ENCODE data around the gene NBL1.
A peak's percentile ranks its signal among the peaks of the same experiment; 100 is the strongest.

Gene NBL1

DNA sequence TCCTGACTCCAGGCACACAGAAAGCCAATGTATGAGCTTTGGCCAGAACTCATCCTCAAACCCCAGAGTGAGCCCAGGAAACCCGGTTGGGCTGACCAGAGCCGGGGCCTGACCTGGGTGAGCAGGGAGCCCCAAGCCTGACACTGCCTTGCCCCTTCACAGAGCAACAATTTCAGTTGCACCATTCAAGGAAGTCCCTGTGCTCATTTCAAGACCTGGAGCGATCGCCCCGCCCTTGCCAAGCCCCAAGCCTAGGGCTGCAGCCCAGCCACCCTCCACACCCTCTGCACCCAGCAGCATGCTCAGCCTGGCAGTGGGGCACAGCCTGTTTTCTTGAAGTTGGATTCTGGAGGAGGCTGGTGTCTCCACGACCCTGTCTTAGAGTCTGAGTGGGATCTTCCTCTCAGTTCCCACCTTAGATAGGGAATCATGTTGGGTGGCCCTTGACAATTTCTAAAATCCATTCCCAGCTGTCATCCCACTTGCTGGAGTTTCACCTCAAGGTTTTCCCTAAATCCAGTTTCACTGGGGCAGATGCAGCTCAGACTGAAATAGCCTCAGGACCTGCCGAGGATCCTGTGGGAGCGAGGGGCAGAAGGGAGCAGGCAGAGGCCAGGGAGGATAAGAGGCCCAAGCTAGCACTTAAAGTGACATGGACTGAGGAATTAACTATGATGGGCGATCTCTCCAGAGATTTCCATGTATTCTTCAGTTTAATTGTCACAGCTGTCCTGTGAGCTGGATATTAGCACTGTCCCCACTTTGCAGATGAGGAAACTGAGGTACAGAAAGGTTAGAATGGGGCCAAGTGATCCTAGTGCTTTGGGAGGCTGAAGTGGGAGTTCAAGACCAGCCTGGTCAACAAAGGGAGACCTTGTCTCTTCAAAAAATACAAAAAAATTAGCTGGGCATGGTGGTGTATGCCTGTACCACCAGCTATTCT lies 2.5 kb downstream of the NBL1 start:
- no peak for DNase-seq (ENCODE audit: low read depth)

- no peak for DNase-seq (ENCODE audit: low read depth)
Observed at GRCh38 chr1:19647643-19648042, 3.5 kb downstream of the NBL1 start.

DNA sequence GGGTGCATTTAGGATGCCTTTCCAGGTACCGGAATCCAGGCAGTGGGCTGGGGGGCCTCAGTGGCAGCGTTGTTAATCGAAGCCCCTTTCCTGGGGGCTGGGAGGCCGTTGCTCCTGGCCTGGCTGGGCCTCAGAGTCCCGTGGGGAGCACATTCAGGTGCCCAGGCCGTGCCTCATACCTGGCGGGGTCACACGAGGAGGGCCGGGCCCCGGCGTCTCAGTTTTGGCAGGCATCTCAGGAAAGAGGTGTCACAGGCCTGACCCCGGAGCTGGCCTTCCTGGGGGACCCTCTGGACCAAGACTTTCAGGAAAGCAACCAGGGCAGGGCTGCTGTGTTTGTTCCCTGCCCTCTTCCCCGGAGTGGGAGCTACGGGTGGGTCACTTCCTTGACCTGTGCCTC lies 4.1 kb downstream of the NBL1 start:
- no peak for DNase-seq (ENCODE audit: low read depth)

- no peak for DNase-seq (ENCODE audit: low read depth)
Observed at GRCh38 chr1:19648689-19649088, 4.6 kb downstream of the NBL1 start.

DNA sequence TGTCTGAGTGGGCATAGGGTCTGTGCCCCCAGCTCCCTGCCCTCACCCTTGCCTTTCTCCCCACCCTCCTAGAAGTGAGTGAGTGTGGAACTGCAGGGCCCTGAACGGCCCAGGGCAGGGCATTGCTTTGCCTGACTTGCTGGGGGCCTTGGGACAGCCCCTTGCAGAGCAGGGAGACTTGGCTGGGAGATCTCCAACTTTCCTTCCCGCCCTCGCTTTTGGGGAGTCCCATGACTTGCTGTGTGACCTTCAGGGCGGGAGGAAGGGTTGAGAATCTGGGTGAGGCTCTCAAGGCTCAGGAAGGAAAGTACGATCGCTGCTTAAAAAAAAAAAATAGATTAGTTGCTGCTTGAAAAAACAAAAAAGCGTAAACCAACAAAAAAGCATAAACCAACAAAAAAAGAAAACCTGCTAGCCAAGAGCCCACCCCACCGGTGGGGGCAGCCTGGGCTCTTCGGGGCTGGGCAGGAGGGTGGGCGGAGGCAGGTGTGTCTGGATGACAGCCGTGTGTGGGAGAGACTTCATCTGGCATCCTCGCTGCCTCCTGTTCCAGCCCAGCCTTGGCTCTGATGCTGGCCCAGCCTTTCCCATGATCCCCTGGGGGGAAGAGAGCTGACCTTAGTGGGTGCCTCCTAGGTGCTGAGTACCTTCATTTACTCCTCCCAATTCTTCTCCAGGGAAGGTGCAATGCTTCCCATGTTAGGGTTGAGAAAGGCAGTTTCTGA lies 6.5 kb downstream of the NBL1 start:
- no peak for DNase-seq (ENCODE audit: low read depth)

DNA sequence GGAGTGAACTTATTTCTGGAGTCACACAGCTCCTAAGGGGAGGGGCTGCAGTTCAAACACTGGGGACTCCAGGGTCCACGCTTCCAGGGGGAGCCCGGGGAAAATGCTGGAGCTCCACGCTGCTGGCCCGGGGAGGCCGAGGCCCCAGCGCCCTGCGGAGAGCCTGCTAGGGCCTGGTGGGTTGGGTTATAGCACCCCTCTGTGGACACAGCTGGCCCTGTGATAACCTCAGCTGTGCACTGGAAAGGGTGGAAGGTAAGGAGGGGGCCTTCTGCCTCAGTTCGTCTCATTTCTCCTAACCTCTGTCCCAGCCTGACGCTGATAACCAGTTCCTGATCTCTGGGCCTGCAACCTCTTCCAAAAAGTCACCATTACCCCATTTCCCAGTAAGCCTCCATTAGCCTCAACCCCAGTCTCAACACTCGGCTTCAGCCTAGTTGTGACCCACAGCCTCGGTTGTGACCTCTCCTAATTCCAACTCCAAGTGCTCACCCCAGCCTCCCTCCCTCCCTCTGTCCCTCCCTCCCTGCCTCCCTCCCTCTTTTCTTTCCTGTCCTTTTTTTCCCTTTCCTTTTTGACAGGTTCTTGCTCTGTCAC lies 7.1 kb downstream of the NBL1 start:
- peak; percentile 50 for DNase-seq (ENCODE audit: low read depth)

DNA sequence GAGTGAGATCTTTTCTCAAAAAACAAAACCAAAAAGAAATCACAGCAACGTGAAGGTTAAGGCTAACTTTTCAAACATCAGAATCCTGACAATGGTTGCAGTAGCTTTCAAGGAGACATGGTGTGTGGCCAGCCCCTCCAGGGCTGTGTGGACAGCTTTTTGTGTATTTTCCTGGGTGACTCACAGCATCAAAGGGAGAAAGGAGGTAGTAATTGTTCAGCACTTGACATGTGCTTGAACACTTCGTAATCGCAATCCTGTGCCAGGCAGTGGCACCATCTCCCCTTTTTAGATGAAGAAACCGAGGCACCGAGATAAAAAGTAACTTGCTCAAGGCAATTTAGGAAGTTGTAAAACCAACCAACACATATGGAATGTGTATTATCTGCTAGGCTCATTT lies 10.3 kb downstream of the NBL1 start:
- DNase-seq (ENCODE audit: low read depth) = no peak

DNA sequence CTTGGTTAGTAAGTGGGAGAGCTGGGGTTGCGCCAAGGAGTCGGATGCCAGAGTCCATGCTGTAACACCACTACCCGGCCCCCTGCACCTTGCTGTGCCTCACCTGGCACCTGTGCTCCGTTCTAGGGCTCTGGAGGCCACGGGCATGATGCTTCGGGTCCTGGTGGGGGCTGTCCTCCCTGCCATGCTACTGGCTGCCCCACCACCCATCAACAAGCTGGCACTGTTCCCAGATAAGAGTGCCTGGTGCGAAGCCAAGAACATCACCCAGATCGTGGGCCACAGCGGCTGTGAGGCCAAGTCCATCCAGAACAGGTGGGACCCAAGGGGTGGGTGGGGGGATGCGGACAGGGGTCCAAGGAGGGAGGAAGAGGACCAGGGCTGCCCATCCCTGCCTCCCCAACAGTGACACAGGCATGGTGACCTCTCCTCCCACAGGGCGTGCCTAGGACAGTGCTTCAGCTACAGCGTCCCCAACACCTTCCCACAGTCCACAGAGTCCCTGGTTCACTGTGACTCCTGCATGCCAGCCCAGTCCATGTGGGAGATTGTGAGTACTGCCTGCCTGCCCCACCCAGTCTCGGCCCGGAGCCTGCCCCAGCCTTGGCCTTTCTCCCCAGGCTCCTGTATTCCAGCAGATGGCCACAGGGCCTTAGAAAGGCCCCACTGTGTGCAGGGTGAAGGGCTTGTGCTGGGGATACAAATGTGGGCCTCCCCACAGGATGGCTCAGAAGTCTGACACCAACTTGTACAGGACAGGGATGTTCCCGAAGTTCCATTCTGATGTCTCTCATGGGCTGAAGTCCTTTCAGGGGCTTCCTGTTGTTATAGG lies 11.0 kb downstream of the NBL1 start:
- DNase-seq (ENCODE audit: low read depth) = no peak

GRCh38 chr1:19655718-19656080 lies 11.6 kb downstream of the NBL1 start:
- no peak for DNase-seq (ENCODE audit: low read depth)

DNA sequence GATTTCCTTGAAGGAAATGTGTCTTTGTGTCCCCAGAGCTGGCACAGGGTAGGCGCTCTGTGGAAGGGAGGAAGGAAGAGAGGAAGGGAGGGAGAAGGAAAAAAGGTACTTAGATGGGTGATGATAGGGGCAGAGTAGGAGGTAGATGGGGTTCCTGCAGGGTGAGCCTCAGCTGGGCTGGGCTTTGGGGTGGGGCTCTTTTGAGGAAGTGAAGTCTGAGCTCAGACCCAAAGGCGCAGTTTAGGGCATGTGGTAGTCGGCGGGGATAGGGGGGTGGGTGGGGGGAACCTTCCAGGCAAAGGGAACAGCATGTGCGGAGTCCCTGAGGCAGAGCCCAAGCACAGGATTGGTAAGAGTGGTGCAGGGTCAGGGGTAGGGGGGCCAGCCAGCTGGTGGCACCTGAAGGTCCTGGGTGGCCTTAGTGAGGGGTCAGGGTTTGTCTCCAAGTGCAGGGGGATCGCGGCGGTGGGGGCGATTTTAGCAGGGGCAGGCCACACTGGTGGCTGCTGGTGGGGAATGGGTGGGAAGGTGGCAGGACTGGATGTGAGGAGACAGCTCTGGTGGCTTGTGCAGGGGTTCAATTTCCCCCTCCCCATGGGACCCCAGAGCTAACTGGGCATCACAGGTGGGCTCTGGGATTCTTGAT lies 12.1 kb downstream of the NBL1 start:
- no peak for DNase-seq (ENCODE audit: low read depth)

DNA sequence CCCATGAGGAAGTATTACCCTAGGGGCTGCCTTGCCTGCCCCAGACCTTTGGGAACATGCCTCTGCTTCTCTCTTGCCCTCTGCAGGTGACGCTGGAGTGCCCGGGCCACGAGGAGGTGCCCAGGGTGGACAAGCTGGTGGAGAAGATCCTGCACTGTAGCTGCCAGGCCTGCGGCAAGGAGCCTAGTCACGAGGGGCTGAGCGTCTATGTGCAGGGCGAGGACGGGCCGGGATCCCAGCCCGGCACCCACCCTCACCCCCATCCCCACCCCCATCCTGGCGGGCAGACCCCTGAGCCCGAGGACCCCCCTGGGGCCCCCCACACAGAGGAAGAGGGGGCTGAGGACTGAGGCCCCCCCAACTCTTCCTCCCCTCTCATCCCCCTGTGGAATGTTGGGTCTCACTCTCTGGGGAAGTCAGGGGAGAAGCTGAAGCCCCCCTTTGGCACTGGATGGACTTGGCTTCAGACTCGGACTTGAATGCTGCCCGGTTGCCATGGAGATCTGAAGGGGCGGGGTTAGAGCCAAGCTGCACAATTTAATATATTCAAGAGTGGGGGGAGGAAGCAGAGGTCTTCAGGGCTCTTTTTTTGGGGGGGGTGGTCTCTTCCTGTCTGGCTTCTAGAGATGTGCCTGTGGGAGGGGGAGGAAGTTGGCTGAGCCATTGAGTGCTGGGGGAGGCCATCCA lies 12.8 kb downstream of the NBL1 start:
- no peak for DNase-seq (ENCODE audit: low read depth)

DNA sequence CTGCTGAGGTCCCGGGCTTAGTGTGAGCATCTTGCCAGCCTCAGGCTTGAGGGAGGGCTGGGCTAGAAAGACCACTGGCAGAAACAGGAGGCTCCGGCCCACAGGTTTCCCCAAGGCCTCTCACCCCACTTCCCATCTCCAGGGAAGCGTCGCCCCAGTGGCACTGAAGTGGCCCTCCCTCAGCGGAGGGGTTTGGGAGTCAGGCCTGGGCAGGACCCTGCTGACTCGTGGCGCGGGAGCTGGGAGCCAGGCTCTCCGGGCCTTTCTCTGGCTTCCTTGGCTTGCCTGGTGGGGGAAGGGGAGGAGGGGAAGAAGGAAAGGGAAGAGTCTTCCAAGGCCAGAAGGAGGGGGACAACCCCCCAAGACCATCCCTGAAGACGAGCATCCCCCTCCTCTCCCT lies 13.4 kb downstream of the NBL1 start:
- DNase-seq (ENCODE audit: low read depth) = no peak

GRCh38 chr1:19658186-19658585 lies 14.1 kb downstream of the NBL1 start:
- no peak for DNase-seq (ENCODE audit: low read depth)

DNA sequence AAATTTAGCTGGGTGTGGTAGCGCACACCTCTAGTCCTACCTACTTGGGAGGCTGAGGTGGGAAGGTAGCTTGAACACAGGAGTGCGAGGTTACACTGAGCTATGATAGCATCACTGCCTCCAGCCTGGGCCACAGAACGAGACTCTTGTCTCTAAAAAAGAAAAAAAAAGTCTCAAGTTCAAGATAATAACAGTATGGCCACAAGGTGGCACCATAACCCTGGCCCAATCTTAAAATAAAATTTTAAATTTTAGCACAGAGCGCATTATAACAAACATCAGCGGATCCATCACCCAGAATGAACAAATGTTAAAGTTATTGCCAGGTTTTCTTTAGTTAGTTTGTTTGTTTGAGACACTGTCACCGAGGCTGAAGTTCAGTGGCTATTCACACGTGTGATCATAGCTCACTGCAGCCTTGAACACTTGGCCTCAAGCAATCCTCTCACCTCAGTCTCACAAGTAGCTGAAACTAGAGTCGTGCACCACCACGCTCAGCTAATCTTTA lies 17.7 kb downstream of the NBL1 start:
- no peak for DNase-seq (ENCODE audit: low read depth)

DNA sequence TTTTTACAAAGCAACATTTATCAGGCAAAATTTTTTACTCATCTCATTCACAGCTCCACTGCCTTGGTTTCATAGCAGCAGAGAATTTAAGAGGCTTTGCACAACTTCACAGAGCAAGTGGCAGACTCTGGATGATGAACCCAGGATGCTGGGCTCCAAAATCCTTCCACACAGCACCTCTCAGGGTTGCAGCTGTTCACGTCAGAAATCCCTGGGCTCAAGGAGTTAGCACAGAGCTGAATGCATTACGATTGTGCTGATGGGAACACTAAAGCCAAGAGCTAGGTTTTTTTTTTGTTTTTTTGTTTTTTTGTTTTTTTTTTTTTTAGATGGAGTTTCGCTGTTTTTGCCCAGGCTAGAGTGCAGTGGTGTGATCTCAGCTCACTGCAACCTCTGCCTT lies 18.2 kb downstream of the NBL1 start:
- no peak for DNase-seq (ENCODE audit: low read depth)

DNA sequence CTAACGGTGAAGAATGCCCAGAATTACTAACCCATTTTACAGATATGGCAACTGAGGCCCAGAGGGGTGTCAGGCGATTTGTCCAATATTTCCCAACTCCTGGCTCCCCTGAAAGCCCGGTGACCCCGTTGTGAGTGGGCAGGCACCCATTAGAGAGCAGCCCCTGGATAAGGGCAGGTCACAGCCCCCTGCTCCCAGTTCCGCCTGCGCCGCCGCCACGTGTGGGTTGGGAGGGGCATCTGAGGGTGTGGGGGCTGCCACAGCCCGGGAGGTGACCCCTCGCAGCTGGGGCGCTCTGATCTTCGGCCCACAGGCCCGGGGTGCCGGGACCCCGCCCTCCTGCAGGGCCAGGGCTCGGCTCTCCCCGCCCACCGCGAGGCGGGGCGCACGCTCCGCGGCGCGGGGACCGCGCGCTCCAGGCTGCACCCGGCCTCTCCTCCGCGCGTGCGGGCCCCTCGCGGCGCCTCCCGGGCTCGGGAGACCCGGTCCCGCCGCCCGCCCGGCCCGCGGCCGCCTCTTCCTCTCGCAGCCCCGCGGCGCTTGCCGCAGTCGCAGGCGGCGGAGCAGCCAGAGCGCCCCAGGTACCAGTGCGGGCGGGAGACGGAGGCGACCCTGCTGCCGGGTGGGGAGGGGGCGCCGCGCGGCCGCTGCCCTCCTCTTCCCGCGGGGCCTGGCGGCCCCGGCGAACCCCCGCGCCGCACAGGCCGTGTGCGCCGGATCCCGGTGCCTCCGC lies 20.5 kb downstream of the NBL1 start, which contains the start of gene HTR6:
Gene HTR6, plus strand, starts transcription at position 423 of the 733 bp plus-strand sequence. CDS start 879 bp downstream, outside the sequence.
- peak; percentile 51 for DNase-seq (ENCODE audit: low read depth)

GRCh38 chr1:19665186-19665495 lies 21.0 kb downstream of the NBL1 start:
- DNase-seq (ENCODE audit: low read depth) = no peak

DNA sequence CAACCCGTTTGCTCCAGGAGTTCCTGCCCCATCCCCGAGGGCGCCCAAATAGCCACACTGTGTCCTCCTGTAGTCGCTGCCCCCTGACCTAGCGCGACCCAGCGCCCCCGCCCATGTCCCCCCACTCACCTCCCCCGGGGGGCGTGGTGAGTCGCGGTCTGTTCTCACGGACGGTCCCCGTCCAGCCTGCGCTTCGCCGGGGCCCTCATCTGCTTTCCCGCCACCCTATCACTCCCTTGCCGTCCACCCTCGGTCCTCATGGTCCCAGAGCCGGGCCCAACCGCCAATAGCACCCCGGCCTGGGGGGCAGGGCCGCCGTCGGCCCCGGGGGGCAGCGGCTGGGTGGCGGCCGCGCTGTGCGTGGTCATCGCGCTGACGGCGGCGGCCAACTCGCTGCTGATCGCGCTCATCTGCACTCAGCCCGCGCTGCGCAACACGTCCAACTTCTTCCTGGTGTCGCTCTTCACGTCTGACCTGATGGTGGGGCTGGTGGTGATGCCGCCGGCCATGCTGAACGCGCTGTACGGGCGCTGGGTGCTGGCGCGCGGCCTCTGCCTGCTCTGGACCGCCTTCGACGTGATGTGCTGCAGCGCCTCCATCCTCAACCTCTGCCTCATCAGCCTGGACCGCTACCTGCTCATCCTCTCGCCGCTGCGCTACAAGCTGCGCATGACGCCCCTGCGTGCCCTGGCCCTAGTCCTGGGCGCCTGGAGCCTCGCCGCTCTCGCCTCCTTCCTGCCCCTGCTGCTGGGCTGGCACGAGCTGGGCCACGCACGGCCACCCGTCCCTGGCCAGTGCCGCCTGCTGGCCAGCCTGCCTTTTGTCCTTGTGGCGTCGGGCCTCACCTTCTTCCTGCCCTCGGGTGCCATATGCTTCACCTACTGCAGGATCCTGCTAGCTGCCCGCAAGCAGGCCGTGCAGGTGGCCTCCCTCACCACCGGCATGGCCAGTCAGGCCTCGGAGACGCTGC lies 21.7 kb downstream of the NBL1 start:
- no peak for DNase-seq (ENCODE audit: low read depth)

GRCh38 chr1:19668888-19669287 lies 24.8 kb downstream of the NBL1 start:
- no peak for DNase-seq (ENCODE audit: low read depth)
